ENCODE measurements around the gene C20orf144. TPM values are rescaled to one million over a fixed set of nuclear protein-coding genes. Genes with fewer than 3 reads are reported as not detected.
A peak's percentile ranks its signal among the peaks of the same experiment; 100 is the strongest.

The C20orf144 gene
- total RNA-seq, 1 experiment from 2014 or later = not detected

DNA sequence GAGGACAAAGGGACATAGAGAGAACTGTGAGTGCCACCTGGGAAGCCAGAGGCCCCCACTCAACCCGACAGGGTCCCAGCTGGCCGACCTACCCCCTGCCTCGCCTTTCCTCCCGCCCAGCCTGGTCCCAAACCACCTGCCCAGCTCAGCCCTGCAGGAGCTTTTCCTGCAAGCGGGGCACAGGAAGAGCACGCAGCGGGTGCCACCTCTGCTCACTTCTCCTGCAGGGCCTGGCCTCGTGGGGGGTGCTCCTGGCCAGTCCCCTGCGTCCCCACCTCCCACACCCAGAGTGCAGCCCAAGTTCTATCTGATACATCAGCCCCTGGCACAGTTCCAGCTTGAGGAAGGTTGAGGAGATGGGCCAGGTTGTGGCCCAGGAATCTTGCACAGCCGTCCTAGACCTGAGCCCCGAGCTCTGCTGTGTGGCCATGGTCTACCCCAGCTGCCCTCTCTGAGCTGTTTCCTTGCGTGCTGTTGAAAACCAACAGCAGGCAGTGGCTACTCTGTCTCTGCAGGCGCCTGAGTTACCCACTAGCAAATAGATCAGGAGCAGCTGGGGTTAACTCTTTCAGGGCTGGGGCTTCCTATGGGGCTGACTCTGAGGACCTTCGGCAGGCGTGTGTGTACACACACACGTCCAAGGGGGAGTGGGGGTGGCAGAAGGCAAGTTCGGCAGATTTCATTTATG, 10.4 kb downstream of the C20orf144 start:
- Histone ChIP-seq H3K9me2 (replicated peaks; ENCODE audit: low read length) (no peaks in the 10 kb centered on the region), H3K4me1 (ENCODE audit: insufficient read depth, low read length) (peaks cover 30% of the 10 kb centered on the region), H4K20me1 (ENCODE audit: low read length) (no peaks in the 10 kb centered on the region), H3K4me2 (ENCODE audit: low read length) (peak overlapping the region; percentile 88), H3K79me2 (ENCODE audit: low read length) (peaks cover 31% of the 10 kb centered on the region), H3K9me3 (ENCODE audit: low read length) (no peaks in the 10 kb centered on the region), H2AFZ (ENCODE audit: low read length) (no peak overlapping the region), H3K27me3 (ENCODE audit: low read length) (no peaks in the 10 kb centered on the region), H3K4me3 (ENCODE audit: low read length) (peak overlapping the region; percentile 92), H3F3A (ENCODE audit: low read length, unreplicated experiment) (peaks cover 5% of the 10 kb centered on the region), H3K27ac (ENCODE audit: low read length) (no peak overlapping the region), H3K36me3 (ENCODE audit: low read depth, low read length) (peaks cover 14% of the 10 kb centered on the region), H3K9ac (ENCODE audit: low read length) (peak overlapping the region; percentile 85; the same call in 1 of the 2 replicates)
- no TSS peak for BruUV-seq (replicated peaks)
- DNase-seq = no peak
- ChIA-PET CTCF (interaction anchor here (0.5 kb wide), 1 partner anchor 615 kb away, joined by 7 read pairs; no protein-coding TSS in a partner anchor), POLR2A (ENCODE audit: unreplicated experiment) (no interaction called here)
- TF ChIP-seq, protein P1, sequence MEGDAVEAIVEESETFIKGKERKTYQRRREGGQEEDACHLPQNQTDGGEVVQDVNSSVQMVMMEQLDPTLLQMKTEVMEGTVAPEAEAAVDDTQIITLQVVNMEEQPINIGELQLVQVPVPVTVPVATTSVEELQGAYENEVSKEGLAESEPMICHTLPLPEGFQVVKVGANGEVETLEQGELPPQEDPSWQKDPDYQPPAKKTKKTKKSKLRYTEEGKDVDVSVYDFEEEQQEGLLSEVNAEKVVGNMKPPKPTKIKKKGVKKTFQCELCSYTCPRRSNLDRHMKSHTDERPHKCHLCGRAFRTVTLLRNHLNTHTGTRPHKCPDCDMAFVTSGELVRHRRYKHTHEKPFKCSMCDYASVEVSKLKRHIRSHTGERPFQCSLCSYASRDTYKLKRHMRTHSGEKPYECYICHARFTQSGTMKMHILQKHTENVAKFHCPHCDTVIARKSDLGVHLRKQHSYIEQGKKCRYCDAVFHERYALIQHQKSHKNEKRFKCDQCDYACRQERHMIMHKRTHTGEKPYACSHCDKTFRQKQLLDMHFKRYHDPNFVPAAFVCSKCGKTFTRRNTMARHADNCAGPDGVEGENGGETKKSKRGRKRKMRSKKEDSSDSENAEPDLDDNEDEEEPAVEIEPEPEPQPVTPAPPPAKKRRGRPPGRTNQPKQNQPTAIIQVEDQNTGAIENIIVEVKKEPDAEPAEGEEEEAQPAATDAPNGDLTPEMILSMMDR (conservative IDR thresholded peaks at IDR 0.05; ENCODE audit: low read depth, low read length) = no peak
- TF ChIP-seq EZH2 (IDR thresholded peaks at IDR 0.05; ENCODE audit: low read length, unreplicated experiment) = no peak
- no peak for TF ChIP-seq EZH2phosphoT487 (IDR thresholded peaks at IDR 0.05; ENCODE audit: borderline replicate concordance, low read length)
- intact Hi-C loops (cut with micrococcal nuclease) = loop anchor here (5.0 kb wide), 1 partner anchor 60 kb away; the partner anchor contains the start of gene ZNF341
- no peak for ATAC-seq

DNA sequence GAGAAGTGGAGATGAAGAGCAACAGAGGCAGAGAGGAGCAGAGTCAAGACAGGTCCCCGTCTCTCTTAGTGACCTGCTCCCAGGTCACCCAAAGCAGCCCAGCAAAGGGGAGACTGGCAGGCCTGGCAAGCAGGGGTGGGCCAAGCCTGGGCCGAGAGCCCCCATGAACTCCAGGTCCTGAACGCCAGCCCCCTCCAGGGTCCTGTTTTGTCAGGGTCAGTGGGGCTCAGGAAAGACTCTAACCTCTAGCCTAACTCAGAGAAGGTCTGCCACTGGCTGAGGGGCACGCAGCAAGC, 10.9 kb downstream of the C20orf144 start:
- intact Hi-C loops (cut with micrococcal nuclease) = loop anchor here (5.0 kb wide), 1 partner anchor 59 kb away; the partner anchor contains the start of gene ZNF341
- Histone ChIP-seq H3K4me2 (ENCODE audit: low read length) (peak overlapping the region; percentile 88), H3K9me3 (ENCODE audit: low read length) (no peaks in the 10 kb centered on the region), H3K36me3 (ENCODE audit: low read depth, low read length) (peaks cover 14% of the 10 kb centered on the region), H4K20me1 (ENCODE audit: low read length) (no peaks in the 10 kb centered on the region), H3K79me2 (ENCODE audit: low read length) (peaks cover 31% of the 10 kb centered on the region), H3K27me3 (ENCODE audit: low read length) (no peaks in the 10 kb centered on the region), H2AFZ (ENCODE audit: low read length) (no peak overlapping the region), H3K4me1 (ENCODE audit: insufficient read depth, low read length) (peaks cover 26% of the 10 kb centered on the region), H3K9ac (ENCODE audit: low read length) (peak overlapping the region; percentile 85), H3K4me3 (ENCODE audit: low read length) (peak overlapping the region; percentile 92), H3K9me2 (replicated peaks; ENCODE audit: low read length) (no peaks in the 10 kb centered on the region), H3F3A (ENCODE audit: low read length, unreplicated experiment) (peaks cover 5% of the 10 kb centered on the region), H3K27ac (ENCODE audit: low read length) (no peak overlapping the region)
- ATAC-seq (no peak), DNase-seq (no peak)
- TF ChIP-seq, protein P1 (conservative IDR thresholded peaks at IDR 0.05; ENCODE audit: low read depth, low read length) = no peak
- no peak for TF ChIP-seq EZH2phosphoT487 (IDR thresholded peaks at IDR 0.05; ENCODE audit: borderline replicate concordance, low read length)
- TF ChIP-seq EZH2 (IDR thresholded peaks at IDR 0.05; ENCODE audit: low read length, unreplicated experiment) = no peak
- ChIA-PET CTCF (no interaction called here), POLR2A (ENCODE audit: unreplicated experiment) (no interaction called here)
- BruUV-seq (replicated peaks) = no TSS peak

Measured in PC-3 (cell line).